Upper lobe of left lung (tissue), 4 donors: ENCODE measurements around the gene ALDH7A1.

Experiments
- POLR2A ChIP-seq, 4 donors: fragments of 450-650 bp; IDR thresholded peaks; one replicate each; pipeline ENCODE4 v1.5.1; 2016 to 2017; ENCODE audit warnings: antibody characterized with exemption in 4 of 4, mild to moderate bottlenecking in 2 of 4
- POLR2AphosphoS5 ChIP-seq, 2 donors: sonication (generic); formaldehyde crosslinking; IDR thresholded peaks; one replicate each; pipeline ENCODE4 v1.5.1; 2017; ENCODE audit warnings: antibody characterized with exemption in 2 of 2
- TF ChIP-seq, protein P1 (sequence below), 6 experiments: fragments of 450-650 bp in 4 of 6; fragments of 200-600 bp in 2 of 6; sonication (generic) in 2 of 6; IDR thresholded peaks; one replicate each; pipeline ENCODE4 v1.5.1; 2016 to 2019; ENCODE audit warnings: antibody characterized with exemption in 6 of 6

DNA sequence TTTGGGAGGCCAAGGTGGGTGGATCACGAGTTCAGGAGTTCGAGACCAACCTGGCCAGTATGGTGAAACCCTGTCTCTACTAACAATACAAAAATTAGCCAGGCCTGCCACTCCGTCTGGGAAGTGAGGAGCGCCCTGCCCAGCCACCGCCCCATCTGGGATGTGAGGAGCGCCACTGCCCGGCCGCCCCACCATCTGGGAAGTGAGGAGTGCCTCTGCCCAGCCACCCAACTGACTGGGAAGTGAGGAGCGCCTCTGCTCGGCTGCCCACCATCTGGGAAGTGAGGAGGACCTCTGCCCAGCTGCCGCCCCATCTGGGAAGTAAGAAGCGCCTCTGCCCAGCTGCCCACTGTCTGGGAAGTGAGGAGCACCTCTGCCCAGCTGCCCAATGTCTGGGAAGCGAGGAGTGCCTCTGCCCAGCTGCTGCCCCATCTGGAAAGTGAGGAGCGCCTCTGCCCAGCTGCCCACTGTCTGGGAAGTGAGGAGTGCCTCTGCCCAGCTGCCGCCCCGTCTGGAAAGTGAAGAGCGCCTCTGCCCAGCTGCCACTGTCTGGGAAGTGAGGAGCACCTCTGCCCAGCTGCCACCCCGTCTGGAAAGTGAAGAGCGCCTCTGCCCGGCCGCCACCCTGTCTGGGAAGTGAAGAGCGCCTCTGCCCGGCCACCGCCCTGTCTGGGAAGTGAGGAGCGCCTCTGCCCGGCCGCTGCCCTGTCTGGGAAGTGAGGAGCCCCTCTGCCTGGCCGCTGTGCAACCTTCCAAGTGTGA, 5.3 kb downstream of the ALDH7A1 start:
- TF ChIP-seq POLR2A (IDR thresholded peaks at IDR 0.05), result no peak
- TF ChIP-seq, protein P1, sequence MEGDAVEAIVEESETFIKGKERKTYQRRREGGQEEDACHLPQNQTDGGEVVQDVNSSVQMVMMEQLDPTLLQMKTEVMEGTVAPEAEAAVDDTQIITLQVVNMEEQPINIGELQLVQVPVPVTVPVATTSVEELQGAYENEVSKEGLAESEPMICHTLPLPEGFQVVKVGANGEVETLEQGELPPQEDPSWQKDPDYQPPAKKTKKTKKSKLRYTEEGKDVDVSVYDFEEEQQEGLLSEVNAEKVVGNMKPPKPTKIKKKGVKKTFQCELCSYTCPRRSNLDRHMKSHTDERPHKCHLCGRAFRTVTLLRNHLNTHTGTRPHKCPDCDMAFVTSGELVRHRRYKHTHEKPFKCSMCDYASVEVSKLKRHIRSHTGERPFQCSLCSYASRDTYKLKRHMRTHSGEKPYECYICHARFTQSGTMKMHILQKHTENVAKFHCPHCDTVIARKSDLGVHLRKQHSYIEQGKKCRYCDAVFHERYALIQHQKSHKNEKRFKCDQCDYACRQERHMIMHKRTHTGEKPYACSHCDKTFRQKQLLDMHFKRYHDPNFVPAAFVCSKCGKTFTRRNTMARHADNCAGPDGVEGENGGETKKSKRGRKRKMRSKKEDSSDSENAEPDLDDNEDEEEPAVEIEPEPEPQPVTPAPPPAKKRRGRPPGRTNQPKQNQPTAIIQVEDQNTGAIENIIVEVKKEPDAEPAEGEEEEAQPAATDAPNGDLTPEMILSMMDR (IDR thresholded peaks at IDR 0.05), result no peak
- no peak for TF ChIP-seq POLR2AphosphoS5 (IDR thresholded peaks at IDR 0.05)
